GM21526 (cell line): ENCODE measurements around the gene H3-3A.

Source experiments
- ATAC-seq: cut with Tn5 transposase; IDR thresholded peaks from one replicate; pipeline ENCODE4 v1.9.1; 2021; ENCODE audit warnings: moderate library complexity; ENCODE audit not compliant: unreplicated experiment, low FRiP score

The H3-3A gene

DNA sequence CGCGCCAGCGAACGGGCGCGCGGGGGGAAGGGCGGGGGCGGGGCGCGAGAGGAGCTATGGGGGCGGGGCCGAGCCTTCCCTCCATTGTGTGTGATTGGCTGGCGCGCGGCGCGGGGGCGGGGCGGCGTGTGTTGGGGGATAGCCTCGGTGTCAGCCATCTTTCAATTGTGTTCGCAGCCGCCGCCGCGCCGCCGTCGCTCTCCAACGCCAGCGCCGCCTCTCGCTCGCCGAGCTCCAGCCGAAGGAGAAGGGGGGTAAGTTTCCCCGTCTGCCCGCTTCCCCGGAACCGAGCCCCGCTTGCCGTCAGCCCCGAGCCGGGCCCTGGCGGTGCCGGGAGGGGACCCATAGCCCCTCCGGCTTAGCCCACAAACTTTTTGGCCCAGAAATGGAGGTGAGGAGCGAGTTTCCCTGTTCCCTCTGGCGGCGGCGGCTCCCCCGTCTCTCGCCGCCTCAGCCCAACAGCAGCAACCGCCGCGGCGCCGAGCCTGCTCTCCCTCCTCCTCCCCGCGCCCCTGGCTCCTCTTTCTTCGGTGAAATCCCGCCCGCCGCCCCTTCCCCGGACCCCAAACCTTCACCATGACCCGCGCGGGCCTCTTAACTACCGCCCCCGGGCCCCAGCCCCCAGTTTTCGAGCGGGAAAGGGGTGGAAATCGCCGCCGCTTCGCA lies at the start of gene H3-3A:
H3-3A (plus strand) TSS at position 159 of the 666 bp plus-strand sequence. CDS start 1,636 bp downstream, outside the sequence.
- ATAC-seq, result peak; percentile 61

DNA sequence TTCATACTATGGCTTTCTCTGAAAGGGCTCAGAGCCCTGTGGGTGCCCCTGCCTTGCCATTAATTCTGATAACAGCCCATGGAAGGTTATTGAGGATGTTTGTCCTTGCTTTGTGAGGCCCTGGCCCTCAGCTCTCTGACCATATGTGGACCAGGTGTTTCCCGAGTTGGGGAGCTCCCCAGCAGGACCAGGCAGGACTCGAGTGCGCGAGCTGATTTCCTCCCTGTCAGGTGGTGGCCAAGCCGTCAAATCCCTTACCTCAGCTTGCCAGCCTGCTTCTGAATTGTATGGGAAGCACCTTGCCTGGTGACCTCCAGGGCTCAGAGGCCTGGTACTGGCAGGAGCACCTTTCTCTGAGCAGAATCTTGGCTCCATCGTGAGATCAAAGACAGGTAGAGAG lies 45.4 kb upstream of the H3-3A start:
- no peak for ATAC-seq

DNA sequence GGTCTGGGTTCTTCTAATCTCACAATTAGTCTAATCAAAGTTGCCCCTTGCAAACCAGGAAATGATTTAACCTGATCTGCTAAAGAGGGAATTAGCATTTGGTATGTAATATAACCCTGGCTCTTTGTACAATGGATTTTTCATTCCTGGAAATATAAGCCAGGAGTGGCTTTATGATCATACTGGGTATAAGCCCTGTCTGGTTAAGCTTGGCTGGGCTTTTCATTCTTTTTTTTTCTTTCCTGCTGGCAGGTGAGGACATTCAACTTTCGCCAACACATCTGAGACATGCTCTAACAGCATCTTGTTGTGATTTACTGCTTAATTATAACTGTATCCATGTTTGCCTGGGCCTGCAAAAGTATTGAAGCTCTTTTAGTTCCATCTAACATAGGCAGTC lies 42.9 kb upstream of the H3-3A start:
- ATAC-seq, result no peak

DNA sequence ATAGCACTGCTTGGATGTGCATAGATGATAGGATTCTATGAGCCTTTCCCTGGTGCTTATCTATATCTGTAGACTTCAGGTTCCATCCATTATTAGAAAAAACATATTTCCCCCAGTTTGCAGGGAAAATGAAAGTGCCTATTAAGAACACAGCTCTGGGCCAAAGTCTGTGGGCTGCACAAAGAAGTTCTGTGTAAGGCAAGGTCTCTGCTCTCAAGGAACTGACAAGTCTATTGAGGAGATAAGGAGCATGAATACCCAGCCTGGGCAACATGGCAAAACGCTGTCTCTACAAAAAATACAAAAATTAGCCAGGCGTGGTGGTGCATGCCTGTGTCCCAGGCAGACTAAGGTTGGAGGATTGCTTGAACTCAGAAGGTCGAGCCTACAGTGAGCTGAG lies 41.1 kb upstream of the H3-3A start:
- ATAC-seq, result no peak

DNA sequence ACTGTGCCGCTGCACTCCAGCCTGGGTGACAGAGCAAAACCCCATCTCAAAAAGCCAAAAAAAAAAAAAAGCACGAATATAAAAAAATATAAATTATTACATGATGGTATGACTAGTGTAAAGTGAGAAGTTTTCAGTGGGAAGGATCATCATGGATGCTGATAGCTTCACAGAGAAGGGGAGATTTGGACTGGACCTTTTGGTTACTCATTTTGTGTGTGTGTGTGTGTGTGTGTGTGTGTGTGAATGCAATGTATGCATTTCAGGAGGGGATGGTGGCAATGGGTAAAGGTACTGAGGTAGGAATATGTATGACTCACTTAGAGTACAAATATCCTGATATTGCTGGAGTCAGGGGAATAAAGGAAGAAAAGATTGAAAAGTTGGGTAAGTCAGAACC lies 40.7 kb upstream of the H3-3A start:
- ATAC-seq, result no peak

DNA sequence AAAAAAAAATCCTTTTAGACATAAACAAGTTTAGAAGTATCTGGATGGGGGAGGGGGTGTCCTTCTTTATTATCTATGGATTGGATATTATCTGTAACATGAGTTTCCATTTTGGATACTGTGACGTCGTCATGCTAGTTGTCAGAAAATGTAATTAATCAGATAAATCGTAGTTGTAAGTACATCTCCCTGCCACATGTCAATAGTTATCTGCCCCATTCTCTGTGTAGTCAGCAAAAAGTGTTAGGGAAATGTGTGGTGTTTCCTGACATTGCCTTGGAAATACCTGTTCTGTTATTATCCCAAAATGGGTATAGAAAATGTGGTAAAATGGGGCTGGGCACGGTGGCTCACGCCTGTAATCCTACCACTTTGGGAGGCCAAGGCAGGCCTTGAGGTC lies 38.8 kb upstream of the H3-3A start:
- ATAC-seq, result no peak

DNA sequence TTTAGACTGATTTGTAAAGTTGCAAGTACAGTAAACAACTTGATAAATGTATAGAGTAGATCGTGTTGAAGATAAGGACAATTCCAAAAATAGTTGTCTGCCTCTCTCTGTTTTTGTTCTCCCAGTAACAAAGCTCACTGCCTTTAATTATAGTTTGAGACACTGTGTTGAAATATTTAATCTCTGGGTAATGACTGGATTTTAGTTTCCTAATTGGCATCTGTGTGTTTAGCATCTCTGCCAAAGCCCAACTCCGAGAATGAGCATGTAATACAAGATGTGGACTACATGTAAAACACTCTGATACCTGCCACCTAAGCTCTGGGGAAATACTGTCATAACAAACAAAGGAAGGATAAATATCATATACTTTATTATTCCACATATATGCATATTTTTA lies 35.7 kb upstream of the H3-3A start:
- no peak for ATAC-seq

DNA sequence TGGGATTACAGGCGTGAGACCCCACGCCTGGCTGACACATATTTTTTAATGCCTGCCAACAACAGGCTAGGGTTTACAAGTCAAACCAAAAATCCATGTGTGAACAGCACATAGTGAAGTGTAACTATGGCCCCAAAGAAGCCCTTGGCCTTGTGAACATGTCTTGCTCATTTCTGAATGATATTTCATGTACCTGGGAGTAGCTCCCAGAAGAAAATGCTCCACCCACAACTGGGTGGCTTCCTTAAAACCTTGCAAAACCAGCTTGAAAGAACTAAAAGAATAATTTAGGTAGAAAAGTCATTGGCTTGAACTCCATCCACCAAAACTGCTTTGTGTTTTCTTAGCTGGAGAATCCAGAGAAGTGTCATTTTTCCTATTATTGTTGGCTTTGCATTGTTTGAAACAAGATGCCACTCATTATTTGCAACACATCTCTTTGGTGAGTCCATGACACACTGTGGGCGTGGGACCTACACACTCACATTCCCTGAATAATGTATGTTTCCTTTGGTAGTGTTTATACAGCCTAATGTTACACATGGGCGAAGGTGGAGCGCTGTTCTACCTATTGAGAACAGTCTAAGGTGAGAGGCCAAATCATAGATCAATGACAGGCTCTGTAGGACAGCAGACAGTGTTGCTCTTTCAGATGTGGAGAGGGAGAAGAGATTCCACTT lies 34.8 kb upstream of the H3-3A start:
- ATAC-seq, result no peak

DNA sequence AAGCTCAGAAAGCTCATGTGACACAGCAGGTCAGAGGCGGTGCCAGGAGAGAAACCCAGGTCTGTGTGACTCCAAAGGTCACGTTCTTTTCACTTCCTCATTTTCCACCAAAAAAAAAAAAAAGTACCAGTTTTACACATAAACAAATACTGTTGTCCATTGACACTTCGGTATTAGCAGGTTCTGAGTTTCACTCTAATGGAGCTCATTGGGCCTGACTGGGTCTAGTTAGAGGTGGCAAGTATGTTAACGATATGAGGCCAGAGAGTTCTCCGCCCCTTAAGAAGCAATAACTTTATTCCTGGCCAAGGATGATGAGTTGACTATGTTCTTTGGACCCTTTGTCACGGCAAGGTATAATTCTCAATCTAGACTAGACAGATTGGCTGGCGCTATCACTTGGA lies 33.4 kb upstream of the H3-3A start:
- ATAC-seq, result peak; percentile 82

DNA sequence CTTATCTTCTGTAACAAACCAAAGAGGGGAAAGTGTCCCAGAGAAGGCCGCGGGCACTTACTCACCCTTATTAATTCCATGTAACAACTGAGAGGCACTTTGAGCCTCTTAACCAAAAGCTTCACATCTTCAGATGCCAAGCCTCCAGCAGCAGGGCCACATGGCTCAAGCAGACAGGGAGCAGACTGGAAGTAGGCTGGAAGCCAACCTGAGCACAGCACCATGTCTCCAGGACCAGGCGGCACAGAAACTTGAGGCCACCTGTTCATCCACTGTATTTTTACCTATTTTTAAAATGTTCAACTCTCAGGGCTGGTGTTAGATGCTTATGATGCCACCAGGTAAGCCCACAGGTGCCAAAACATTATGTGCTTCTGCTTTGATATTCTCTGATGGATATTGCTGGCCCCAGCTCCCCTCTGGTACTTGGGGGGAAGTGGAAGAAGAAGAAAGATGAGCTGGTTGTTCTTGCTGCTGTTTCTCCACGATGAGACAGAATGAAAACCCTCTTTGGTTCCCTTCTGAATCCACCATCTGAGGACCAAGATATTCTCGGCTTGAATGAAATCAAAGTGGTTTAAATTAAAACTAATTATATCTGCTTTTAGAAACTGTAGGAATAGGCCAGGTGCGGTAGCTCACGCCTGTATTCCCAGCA lies 32.8 kb upstream of the H3-3A start:
- ATAC-seq, result no peak

DNA sequence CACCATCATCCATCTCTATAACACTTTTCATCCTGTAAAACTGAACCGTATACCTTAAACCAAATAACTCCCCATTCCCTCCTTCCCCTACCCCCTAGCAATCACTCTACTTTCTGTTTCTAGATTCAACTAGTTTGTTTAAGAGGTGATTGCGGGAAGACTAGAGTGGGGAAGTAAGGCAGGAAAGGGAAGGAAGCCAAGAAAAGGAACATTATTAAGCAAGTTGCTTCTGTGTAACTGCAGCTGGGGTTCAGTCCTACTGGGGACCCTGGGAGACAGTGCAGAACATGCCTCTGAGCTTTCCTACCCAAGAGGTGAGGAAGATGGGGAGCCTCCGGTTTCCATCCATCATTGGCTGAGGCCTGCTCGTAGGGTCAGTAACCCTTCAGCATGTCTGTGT lies 28.9 kb upstream of the H3-3A start:
- ATAC-seq, result no peak

DNA sequence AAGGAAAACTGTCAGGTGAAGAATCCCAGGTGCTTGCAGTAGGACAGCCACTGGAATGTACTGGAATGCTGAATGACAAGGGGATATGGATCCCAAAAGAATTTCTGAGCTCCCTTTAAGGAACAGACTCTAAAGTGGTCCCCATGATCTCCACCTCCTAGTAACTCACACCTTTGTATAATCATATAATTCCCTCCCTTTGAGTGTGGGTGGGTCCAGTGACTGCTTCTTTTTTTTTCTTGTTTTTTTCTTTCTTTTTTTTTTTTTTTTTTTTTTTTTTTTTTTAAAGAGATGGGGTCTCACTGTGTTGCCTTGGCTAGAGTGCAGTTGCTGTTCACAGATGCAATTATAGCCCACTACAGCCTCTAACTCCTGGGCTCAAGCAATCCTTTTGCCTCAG lies 28.5 kb upstream of the H3-3A start:
- ATAC-seq, result no peak

DNA sequence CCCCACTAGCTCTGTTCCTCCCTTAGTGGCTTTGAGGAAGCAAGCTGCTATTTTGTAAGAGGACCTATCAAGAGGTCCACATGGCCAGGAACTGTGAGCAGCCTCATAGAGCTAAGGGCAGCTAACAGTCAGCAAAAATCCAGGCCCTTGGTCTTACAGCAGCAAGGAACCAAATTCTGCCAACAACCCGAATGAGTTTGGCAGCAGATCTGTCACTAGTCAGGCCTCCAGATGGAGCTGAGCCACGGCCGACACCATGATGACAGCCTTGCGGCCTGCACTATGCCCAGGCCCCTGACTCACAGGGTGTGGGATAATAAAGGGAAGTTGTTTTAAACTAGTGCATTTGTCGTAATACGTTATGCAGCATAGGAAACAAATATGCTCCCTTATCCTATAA lies 28.0 kb upstream of the H3-3A start:
- ATAC-seq, result no peak

DNA sequence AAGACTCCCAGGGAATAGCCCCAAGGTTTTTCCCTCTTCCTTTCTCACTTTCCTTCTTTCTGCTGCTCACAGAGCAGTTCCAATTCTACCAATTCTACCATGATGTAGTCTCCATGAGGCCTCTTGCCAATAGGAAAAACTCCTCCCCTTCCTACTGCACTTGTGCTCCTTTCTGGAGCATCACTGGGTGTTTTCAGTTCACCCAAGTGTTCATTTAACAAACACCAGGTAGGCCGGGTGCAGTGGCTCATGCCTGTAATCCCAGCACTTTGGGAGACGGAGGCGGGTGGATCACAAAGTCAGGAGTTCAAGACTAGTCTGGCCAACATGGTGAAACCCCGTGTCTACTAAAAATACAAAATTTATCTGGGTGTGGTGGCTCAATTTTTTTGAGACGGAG lies 26.6 kb upstream of the H3-3A start:
- no peak for ATAC-seq

DNA sequence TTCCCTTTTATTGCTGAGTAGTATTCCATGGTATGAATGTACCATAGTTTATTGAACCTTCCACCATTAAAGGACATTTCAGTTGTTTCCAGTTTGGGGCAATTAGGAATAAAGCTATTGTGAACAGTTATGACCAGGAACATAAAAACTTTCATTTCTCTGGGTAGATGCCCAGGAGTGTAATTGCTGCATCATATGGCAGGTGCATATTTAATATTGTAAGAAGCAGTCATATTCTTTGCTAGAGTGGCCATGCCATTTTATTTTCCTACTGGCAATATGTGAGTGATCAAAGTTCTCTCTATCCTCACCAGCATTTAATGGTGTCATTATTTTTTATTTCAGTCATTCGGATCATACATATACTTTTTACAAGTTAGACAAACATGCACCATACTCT lies 23.9 kb upstream of the H3-3A start:
- ATAC-seq, result no peak

DNA sequence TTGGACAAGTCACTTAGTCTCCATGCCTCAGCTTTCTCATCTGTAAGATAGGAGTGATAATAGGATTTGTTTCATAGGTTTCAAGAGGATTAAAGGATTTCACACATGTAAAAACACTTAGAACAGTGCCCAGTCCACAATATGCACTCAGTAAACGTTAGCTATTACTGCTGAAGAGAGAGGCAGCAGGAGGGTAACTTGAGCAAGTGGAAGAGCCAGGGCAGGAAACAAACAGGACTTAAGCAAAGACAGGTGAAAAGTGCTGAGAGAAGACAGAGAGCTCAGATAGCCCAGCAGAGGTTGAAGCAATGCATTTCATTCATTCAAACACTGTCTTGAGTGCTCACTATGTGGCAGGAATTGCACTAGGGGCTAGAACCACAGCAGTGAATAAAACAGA lies 21.1 kb upstream of the H3-3A start:
- ATAC-seq, result no peak

DNA sequence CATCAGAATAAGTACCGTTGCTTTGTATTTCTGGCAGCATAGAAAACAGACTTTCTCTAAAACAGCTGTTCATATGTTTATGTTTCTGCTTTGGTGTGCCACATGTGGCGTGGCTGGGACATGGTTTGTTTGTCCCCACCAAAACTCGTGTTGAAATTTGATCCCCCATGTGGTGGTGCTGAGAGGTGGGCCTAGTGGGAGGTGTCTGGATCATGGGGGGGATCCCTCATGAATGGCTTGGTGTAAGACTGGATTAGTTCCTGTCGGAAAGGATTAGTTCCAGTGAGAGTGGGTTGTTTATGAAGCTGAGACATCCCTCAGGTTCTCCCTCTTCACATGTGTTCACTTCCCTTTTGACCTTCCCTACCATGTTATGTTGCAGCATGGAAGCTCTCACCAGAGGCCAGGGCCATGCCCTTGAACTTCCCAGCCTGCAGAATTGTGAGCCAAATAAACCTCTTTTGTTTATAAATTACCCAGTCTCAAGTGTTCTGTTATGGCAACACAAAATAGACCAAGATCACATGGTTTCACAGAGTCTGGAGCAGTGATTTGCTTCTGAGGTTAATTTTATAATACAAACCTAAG lies 17.9 kb upstream of the H3-3A start:
- ATAC-seq, result no peak

DNA sequence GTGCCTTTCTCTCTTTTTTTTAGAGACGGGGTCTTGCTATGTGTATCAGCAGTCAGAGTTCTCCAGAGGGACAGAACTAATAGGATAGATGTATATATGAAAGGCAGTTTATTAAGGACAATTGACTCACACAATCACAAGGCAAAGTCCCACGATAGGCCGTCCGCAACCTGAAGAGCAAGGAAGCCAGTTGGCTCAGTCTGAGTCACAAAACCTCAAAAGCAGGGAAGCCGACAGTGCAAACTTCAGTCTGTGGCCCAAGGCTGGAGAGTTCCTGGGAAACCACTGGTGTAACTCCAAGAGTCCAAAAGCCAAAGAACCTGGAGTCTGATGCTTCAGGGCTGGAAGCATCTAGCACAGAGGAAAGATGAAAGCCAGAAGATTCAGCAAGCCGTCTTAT lies 16.3 kb upstream of the H3-3A start:
- ATAC-seq, result no peak

DNA sequence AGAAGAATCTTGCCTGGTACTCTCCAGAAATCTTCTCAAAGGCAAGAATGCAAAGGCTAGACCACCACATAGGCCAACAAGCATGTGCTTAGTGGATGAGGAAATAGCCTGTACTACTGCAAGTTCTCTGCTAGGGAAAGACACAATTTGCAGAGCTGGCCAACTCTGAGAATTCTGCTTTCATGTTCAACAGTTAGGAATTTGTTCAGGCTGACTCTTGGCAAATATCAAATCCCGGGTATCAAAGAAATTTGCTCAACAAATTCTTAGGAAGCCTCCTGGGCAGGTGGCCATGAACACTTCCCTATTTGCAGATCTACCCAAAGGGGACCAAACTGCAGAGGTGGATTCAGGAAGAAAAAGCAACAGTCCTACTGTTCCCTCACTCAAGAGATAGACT lies 15.0 kb upstream of the H3-3A start:
- ATAC-seq, result no peak

DNA sequence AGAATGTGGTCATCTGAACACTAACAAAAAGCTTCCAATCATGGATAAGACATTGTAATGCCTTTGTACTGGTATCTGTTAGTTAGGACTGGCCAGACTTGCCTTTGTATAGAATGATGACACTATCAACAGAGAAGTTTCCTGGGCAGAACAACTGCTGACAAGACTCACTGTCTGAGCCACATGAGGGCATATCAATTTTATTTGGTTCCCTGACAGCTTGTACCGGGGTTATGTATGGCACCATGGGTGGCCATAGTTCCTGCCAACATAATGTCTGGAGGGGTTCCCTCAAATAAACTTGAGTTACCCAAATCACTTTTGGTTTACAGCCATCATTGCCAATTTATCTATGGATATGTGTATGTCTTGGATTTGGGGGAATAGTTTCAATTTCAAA lies 13.6 kb upstream of the H3-3A start:
- no peak for ATAC-seq

DNA sequence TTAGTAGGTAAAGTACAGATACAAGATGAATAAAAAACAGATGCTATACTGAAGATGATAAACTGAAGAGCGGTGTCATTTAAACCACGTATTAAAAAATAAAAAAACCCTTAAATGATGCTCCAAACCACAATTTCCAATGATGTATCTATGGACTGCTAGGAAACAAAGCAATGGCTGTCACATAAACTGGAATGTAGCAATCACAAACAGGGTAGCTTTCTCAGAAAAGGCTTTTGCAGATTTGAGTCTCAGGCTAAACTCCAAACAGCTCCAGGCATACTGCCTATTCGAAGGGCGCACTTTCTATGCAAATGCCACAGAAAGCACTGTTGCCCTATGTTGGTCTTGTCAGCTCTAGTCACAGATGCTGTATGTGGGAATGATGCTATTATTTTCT lies 12.4 kb upstream of the H3-3A start:
- ATAC-seq, result no peak

DNA sequence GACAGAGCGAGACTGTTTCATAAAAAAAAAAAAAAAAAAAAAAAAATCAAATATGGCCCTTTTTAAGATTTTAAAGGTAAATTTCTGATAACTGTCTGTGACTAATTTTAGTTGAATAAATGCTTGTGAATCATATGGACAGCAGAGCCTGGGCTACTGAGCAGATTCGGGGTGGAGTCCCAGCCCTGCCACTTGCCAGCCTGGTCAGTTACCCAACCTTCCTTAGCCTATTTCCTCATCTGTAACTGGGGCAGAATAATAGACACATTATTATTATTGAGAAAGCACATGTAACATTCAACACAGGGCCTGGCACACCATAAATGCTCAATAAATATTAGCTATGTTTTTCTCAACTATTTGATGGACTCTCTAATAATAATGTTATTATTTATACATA lies 11.2 kb upstream of the H3-3A start:
- no peak for ATAC-seq
